Breast epithelium (tissue), 3 donors: ENCODE data around the gene CYBRD1.
"Not testable (repeated sequence)": the region's sequence is repeated elsewhere in the genome, so short reads cannot be mapped to it uniquely, and the experiment has no call there.

Source experiments
- POLR2A ChIP-seq: fragments of 450-650 bp; IDR thresholded peaks from one replicate; pipeline ENCODE4 v1.6.1; 2016; ENCODE audit warnings: antibody characterized with exemption, mild to moderate bottlenecking, moderate library complexity
- POLR2AphosphoS5 ChIP-seq, 3 donors: sonication (generic); formaldehyde crosslinking; IDR thresholded peaks; one replicate each; pipeline ENCODE4 v1.6.1; 2017; ENCODE audit warnings: antibody characterized with exemption in 3 of 3
- TF ChIP-seq, protein P1 (sequence below), 3 donors: fragments of 450-650 bp; IDR thresholded peaks; one replicate each; pipeline ENCODE4 v1.5.1; 2016 to 2017; ENCODE audit warnings: antibody characterized with exemption in 3 of 3, mild to moderate bottlenecking in 3 of 3, moderate library complexity in 3 of 3

DNA sequence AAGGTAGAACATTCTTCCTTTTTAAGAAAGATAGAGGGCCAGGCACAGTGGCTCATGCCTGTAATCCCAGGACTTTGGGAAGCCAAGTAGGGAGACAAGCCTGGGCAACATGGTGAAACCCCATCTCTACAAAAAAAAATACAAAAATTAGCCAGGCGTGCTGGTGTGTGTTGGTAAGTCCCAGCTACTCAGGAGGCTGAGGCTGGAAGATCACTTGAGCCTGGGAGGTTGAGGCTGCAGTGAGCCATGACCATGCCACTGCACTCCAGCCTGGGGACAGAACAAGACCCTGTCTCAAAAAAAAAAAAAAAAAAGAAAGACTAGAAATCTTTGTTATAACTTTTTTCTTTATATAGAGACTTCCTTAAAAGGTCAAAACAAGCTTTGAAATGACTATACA lies 8.6 kb downstream of the CYBRD1 start:
- TF ChIP-seq, protein P1, sequence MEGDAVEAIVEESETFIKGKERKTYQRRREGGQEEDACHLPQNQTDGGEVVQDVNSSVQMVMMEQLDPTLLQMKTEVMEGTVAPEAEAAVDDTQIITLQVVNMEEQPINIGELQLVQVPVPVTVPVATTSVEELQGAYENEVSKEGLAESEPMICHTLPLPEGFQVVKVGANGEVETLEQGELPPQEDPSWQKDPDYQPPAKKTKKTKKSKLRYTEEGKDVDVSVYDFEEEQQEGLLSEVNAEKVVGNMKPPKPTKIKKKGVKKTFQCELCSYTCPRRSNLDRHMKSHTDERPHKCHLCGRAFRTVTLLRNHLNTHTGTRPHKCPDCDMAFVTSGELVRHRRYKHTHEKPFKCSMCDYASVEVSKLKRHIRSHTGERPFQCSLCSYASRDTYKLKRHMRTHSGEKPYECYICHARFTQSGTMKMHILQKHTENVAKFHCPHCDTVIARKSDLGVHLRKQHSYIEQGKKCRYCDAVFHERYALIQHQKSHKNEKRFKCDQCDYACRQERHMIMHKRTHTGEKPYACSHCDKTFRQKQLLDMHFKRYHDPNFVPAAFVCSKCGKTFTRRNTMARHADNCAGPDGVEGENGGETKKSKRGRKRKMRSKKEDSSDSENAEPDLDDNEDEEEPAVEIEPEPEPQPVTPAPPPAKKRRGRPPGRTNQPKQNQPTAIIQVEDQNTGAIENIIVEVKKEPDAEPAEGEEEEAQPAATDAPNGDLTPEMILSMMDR (IDR thresholded peaks at IDR 0.05): not testable (repeated sequence)
- TF ChIP-seq POLR2A; POLR2AphosphoS5 (IDR thresholded peaks at IDR 0.05): not testable (repeated sequence)
